ENCODE measurements around the gene POU2F1. TPM values are rescaled to one million over a fixed set of nuclear protein-coding genes. Genes with fewer than 3 reads are reported as not detected.

Gene POU2F1
- total and polyA plus RNA-seq, 8 donors = 1.2 to 36.2 (median 7.7) TPM

- 65 to 75% (median 68%) methylated on average over 4 of the region's 4 CpGs for WGBS, 5 donors
- intact Hi-C loops (cut with DNase I; ENCODE audit: low total_unique reads) = no loop called here
- no peaks in the 10 kb centered on the region for H3K36me3 ChIP-seq
- H3K9me3 ChIP-seq = no peaks in the 10 kb centered on the region
- no peak for DNase-seq
- H3K27me3 ChIP-seq = no peaks in the 10 kb centered on the region
- TF ChIP-seq EP300 (IDR thresholded peaks at IDR 0.05) (no peak), POLR2AphosphoS5 (IDR thresholded peaks at IDR 0.05) (no peak), POLR2A (IDR thresholded peaks at IDR 0.05) (no peak), CTCF (IDR thresholded peaks at IDR 0.05) (no peak)
- H3K27ac ChIP-seq = no peak overlapping the region
- no peaks in the 10 kb centered on the region for H3K4me1 ChIP-seq
- H3K4me3 ChIP-seq = no peak overlapping the region
These were observed 139.4 kb downstream of the POU2F1 start for GRCh38 chr1:167360120-167360519.

- TF ChIP-seq CTCF (IDR thresholded peaks at IDR 0.05) (no peak), POLR2AphosphoS5 (IDR thresholded peaks at IDR 0.05) (no peak), EP300 (IDR thresholded peaks at IDR 0.05) (no peak), POLR2A (IDR thresholded peaks at IDR 0.05) (no peak)
- Histone ChIP-seq H3K4me3 (no peak overlapping the region), H3K36me3 (peaks cover 0 to 16% (median 15%) of the 10 kb centered on the region in 4 donors), H3K27ac (no peak overlapping the region), H3K27me3 (no peaks in the 10 kb centered on the region), H3K9me3 (no peaks in the 10 kb centered on the region), H3K4me1 (no peaks in the 10 kb centered on the region)
- WGBS, 5 donors = 57 to 98% (median 94%) methylated on average over 1 of the region's 1 CpG
- intact Hi-C loops (cut with DNase I; ENCODE audit: low total_unique reads) = no loop called here
- DNase-seq = no peak
These were observed 142.0 kb downstream of the POU2F1 start for GRCh38 chr1:167362638-167363037.

- DNase-seq = no peak
- Histone ChIP-seq H3K4me3 (no peak overlapping the region), H3K27me3 (no peaks in the 10 kb centered on the region), H3K4me1 (no peaks in the 10 kb centered on the region), H3K36me3 (peaks cover 0 to 16% (median 15%) of the 10 kb centered on the region in 4 donors), H3K9me3 (no peaks in the 10 kb centered on the region), H3K27ac (no peak overlapping the region)
- TF ChIP-seq POLR2A (IDR thresholded peaks at IDR 0.05) (no peak), CTCF (IDR thresholded peaks at IDR 0.05) (no peak), EP300 (IDR thresholded peaks at IDR 0.05) (no peak), POLR2AphosphoS5 (IDR thresholded peaks at IDR 0.05) (no peak)
- intact Hi-C loops (cut with DNase I; ENCODE audit: low total_unique reads) = no loop called here
- 85 to 92% (median 91%) methylated on average over 2 of the region's 2 CpGs for WGBS, 5 donors
These were observed 144.1 kb downstream of the POU2F1 start for GRCh38 chr1:167364826-167365225.

GRCh38 chr1:167365360-167365759, 144.7 kb downstream of the POU2F1 start:
- no peak for DNase-seq

More at GRCh38 chr1:167365360-167365759, 144.7 kb downstream of the POU2F1 start:
- 96 to 99% (median 98%) methylated on average over 2 of the region's 2 CpGs for WGBS, 5 donors
- H3K27ac ChIP-seq = no peak overlapping the region
- intact Hi-C loops (cut with DNase I; ENCODE audit: low total_unique reads) = no loop called here
- no peaks in the 10 kb centered on the region for H3K9me3 ChIP-seq
- peaks cover 0 to 16% (median 15%) of the 10 kb centered on the region in 4 donors for H3K36me3 ChIP-seq
- no peak overlapping the region for H3K4me3 ChIP-seq
- H3K4me1 ChIP-seq = no peaks in the 10 kb centered on the region
- H3K27me3 ChIP-seq = no peaks in the 10 kb centered on the region
- TF ChIP-seq POLR2A (IDR thresholded peaks at IDR 0.05) (no peak), CTCF (IDR thresholded peaks at IDR 0.05) (no peak), EP300 (IDR thresholded peaks at IDR 0.05) (no peak), POLR2AphosphoS5 (IDR thresholded peaks at IDR 0.05) (no peak)

All from stomach (tissue), 9 donors.